Measurements from ENCODE around the gene KRTAP5-9.
"Not testable (repeated sequence)": the region's sequence is repeated elsewhere in the genome, so short reads cannot be mapped to it uniquely, and the experiment has no call there.

The KRTAP5-9 gene

DNA sequence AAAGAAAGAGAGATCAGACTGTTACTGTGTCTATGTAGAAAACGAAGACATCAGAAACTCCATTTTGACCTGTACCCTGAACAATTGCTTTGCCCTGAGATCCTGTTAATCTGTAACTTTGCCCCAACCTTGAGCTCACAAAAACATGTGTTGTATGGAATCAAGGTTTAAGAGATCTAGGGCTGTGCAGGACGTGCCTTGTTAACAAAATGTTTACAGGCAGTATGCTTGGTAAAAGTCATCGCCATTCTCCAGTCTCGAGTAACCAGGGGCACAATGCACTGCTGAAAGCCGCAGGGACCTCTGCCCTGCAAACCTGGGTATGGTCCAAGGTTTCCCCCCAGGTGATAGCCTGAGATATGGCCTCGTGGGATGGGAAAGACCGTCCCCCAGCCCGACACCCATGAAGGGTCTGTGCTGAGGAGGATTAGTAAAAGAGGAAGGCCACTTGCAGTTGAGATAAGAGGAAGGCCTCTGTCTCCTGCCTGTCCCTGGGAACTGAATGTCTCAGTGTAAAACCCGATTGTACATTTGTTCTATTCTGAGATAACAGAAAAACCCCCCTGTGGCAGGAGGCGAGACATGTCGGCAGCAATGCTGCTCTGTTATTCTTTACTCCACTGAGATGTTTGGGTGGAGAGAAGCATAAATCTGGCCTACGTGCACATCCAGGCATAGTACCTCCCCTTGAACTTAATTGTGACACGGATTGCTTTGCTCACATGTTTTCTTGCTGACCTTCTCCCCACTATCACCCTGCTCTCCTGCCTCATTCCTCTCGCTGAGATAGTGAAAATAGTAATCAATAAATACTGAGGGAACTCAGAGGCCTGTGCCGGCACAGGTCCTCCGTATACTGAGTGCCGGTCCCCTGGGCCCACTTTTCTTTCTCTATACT is 13.3 kb upstream of the KRTAP5-9 start:
- DNase-seq, result not testable (repeated sequence)

DNA sequence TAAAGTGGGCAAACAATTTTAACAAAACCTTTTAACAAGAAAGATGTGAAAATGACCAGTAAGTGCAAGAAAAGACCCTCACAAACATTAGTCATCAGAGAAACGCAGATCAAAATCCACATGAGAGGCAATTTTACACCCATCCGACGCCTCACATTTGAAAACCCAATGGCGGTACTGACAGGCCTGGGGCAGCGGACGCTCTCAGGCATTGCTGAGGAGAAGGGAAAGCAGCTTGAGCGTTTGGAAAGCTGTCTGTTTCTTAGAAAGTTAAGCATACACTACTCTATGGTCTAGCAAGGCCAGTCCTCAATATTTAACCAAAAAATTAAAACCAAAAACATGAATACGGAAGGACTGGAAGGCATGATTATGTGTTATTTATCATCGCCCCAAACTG is 12.4 kb upstream of the KRTAP5-9 start:
- no peak for DNase-seq

DNA sequence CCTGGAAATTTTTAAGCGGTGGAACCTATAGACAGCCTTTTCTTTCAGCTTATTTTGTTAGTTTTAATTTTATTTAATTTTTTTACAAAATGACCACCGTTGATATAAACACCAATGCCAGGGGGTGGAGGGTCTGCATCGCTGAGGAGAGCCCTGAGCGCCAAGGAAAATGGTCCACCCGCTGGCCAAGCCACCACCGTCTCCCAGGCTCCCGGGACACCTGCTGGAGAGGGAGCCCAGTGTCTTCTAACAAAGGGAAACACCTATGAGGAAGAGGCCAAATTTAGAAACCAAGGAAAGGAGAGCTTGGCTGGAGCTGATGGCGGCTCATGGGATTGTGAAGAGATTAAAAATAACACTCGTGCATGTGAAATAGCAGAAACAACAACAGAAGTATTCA is 10.7 kb upstream of the KRTAP5-9 start:
- no peak for DNase-seq

DNA sequence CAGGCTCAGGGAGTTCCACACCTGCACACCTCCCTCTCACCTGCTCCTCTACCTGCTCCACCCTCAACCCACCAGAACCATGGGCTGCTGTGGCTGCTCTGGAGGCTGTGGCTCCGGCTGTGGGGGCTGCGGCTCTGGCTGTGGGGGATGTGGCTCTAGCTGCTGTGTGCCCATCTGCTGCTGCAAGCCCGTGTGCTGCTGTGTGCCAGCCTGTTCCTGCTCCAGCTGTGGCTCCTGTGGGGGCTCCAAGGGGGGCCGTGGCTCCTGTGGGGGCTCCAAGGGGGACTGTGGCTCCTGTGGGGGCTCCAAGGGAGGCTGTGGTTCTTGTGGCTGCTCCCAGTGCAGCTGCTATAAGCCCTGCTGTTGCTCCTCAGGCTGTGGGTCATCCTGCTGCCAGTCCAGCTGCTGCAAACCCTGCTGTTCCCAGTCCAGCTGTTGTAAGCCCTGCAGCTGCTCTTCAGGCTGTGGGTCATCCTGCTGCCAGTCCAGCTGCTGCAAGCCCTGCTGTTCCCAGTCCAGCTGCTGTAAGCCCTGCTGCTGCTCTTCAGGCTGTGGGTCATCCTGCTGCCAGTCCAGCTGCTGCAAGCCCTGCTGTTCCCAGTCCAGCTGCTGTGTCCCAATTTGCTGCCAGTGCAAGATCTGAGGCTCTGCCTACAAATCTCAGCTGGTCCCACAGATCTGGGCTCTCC is 10.1 kb upstream of the KRTAP5-9 start, which contains the start of gene KRTAP5-8:
Gene KRTAP5-8, plus strand, starts transcription at position 49 of the 689 bp plus-strand sequence. Its CDS starts 31 bp downstream, at position 80.
- DNase-seq, result not testable (repeated sequence)

DNA sequence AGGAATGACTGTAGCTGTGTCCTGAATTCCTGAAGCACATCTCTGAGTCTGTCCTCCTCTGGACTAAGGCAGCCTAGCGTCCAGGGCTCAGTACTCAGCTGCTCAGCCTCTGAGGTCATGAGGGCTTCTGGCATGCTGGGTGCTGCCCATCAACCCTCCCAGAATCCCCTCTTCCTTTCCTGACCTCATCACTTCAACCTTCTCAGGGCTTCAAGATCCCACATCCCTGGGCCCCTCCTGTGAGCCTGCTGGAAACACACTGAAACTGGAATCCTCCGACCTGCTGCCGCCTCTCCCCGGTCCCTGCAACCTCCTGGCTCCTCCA is 9.6 kb upstream of the KRTAP5-9 start:
- no peak for DNase-seq

DNA sequence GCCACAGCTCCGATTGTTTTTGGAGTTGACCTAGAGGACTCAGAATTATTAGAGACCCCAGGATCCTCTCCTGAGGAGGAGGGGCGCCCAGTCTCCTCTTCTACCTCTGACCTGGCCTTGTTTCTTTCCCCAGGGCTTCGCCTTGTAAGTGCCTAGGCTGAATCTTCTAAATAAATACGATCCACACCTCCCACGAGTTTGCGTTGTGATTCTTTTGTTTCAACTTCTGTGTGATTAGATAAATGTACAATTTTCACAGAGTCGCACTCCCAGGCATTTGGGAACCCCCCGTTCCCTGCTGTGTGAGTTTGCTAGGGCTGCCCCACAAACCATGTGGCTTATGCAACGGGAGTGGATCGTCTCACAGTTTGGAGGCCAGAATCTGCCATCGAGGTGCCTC is 9.2 kb upstream of the KRTAP5-9 start:
- no peak for DNase-seq

DNA sequence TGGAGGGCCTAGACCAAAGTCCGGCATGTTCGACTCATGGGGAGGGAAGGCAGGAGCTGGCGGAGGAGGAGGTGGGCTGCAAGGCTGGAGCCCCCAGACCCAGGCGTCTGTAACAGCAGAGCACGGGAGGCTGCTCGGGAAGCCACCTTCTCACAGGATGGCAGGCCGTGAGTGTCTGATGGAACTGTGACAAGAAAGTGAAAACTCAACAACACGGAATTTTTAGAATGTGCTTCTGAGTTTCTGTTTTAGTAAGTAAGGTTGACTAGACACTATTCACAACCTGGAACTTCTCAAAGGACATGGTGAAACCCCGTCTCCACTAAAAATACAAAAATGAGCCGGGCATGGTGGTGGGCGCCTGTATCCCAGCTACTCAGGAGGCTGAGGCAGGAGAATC is 8.2 kb upstream of the KRTAP5-9 start:
- not testable (repeated sequence) for DNase-seq

DNA sequence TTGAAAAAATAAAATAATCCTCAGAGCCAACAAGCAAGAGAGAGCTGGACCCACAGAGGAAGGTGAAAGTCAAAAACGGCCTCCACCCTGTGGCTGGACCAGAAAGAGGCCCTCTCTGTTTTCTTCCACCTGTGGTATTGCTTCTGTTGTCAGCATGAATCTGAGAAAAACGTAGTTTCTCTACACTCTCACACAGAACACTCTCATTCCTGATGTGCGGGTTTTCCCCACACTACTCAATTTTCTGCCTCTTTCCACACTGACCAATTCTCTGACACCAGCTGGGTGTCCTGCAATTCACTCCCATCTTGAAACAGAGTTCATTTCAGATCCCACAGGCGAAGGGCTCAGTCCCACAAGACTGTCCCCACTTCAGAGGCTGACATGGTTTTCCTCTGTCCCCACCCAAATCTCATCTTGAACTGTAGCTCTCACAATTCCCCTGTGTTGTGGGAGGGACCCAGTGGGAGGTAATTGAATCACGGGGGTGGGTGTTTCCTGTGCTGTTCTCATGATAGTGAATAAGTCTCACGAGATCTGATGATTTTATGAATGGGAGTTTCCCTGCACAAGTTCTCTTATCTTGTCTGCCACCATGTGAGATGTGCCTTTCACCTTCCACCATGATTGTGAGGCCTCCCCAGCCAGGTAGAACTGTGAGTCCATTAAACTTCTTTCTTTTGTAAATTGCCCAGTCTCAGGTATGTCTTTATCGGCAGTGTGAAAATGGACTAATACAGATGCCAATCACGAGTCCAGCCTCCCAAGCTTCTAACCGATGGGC is 7.5 kb upstream of the KRTAP5-9 start:
- DNase-seq, result not testable (repeated sequence)

DNA sequence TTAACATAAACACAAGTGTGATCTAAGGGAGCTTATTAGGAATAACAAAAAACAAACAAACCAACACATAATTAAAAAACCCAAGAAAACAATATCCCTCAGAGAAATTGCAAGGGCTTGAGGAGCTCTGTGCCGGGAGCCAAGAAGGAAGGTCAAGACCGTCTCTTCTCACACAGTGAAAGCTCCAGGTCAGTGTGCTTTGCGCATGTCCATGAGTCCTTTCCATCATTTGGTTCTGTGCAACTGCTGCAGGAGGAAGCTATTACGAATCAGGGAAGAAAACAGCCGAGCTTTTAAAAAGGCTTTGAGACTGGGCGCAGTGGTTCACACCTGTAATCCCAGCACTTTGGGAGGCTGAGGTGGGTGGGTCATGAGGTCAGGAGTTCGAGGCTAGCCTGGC is 5.8 kb upstream of the KRTAP5-9 start:
- DNase-seq, result no peak

DNA sequence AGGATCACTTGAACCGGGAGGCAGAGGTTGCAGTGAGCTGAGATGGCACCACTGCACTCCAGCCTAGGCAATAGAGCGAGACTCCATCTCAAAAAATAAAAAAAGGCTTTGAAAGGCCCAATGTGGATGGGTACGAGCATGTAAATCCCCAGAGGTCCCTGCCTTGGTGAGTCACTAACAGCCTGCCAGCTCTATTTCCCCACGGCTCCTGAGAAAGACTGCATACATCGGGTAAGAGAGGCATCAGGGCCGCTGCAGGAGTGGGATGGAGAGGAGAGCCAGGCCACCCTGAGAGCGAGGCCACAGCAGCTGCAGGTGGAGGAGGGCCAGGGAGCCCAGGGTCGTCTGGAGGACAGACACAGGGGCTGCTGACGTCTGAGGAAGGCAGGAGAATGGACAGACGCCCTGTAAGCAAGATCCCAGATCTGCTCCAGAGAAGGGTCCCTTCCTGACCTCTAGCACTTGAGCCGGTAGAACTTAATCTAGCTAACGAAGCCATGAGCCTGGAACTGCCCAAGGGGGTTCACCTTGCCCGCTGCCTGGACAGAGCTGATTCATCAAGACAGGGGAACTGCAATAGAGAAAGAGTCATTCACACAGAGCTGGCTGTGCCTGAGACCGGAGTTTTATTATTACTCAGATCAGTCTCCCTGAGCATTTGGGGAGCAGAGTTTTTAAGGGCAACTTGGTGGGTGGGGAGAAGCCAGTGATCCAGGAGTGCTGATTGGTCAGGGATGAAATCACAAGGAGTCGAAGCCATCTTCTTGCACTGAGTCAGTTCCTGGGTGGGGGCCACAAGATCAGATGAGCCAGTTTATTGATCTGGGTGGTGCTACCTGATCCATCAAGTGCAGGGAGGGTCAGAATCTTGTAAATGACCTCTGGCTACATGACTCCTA is 5.1 kb upstream of the KRTAP5-9 start:
- DNase-seq, result no peak

DNA sequence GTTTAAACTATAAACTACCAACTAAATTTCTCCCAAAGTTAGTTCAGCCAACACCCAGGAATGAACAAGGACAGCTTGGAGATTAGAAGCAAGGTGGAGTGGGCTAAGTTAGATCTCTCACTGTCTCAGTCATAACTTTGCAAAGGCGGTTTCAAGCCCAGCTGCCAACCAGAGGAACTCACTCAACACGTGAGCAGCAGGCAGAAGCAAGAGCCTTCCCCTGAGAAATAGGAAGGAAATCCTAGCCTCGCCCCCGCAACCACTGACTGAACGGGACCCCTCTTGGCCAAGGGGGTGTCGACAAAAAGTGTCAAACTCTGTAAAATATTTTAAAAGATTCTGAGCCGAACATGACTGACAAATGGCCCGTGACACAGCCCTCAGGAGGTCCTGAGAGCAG is 4.4 kb upstream of the KRTAP5-9 start:
- DNase-seq, result no peak

DNA sequence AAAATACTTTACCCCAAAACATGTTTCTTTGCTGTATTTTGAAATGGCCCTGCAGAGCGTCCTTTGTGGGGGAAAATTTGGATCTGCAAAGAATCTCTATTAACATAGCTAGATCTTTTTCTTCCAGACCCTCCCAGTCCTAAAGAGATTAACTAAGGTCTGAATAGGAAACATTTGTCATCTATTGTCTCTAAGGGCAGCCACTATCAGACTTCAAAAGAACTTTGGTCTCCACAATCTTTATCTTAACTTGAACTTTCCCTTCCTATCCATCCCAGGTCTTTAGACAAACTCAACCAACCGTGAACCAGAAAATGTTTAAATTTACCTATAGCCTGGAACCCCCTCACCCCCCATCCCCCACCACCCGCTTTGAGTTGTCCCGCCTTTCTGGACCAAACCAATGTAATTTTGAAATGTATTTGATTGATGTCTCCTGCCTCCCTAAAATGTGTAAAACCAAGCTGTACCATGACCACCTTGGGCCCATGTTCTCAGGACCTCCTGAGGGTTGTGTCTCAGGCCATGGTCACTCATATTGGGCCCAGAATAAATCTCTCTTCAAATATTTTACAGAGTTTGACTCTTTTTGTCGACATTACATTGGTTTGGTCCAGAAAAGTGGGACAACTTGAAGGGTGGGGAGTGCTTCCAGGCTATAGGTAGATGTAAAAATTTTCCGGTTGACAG is 3.5 kb upstream of the KRTAP5-9 start:
- no peak for DNase-seq

DNA sequence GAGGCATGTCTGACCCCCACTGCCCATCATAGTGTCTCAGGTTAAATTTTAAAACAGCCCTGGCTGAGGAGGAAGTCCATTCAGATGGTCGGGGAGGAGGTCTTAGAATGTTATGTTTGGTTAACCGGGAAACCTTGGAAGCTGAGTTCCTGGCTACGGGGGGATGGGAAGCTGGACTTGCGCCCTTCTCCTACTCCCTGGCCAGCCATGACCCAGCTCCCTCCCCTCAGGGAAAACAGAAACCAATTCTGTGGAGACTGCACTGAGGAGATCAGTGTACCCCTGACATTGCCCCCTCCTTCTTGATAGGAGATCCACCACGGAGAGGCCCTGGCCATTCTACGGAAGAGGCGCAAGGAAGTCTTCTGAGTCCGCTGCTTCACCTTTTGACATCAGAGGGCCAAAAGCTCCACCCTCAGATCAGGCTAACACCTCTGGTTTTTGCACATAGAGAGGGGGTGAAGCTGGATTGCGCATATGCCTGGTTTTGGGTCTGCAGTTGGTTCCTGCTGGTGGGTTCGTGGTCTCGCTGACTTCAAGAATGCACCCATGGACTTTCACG is 2.7 kb upstream of the KRTAP5-9 start:
- no peak for DNase-seq

DNA sequence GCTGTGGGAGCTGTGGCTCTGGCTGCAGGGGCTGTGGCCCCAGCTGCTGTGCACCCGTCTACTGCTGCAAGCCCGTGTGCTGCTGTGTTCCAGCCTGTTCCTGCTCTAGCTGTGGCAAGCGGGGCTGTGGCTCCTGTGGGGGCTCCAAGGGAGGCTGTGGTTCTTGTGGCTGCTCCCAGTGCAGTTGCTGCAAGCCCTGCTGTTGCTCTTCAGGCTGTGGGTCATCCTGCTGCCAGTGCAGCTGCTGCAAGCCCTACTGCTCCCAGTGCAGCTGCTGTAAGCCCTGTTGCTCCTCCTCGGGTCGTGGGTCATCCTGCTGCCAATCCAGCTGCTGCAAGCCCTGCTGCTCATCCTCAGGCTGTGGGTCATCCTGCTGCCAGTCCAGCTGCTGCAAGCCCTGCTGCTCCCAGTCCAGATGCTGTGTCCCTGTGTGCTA is 514 bp downstream of the KRTAP5-9 start:
- DNase-seq, result no peak

DNA sequence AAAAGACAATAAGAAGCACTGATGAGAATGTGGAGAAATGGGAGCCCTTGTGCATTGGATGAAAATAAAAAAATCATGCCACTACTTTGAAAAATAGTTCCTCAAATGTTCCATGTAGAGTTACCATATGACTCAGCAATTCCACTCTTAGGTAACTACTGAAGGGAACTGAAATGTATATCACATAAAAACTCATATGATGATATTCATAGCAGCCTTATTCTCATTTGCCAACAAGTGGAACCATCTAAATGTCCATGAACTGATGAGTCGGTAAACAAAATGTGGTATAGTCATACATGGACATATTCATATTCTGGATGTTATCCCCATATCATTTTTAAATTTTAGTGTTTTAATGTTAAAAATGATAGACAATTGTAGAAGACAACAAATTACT is 3.5 kb downstream of the KRTAP5-9 start:
- DNase-seq, result no peak

DNA sequence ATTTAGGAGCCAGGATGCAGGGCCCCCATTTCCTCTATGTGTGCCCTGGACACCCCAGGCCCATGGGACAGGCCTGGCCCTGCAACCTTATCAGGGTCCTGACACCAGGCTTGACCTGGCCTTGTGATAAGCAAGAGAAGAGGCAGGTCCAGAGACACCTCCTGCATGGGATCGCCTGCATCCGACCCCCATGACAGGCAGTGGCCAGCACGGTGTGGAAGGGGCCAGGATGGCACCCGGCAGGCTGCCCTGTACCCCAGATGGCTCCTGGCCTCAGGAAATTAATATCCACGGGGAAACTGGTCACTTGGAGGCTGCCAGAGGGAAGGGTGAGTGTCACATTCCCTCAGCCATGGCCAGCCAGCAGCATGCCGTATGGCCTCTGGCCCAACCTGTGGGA is 6.8 kb downstream of the KRTAP5-9 start:
- no peak for DNase-seq

DNA sequence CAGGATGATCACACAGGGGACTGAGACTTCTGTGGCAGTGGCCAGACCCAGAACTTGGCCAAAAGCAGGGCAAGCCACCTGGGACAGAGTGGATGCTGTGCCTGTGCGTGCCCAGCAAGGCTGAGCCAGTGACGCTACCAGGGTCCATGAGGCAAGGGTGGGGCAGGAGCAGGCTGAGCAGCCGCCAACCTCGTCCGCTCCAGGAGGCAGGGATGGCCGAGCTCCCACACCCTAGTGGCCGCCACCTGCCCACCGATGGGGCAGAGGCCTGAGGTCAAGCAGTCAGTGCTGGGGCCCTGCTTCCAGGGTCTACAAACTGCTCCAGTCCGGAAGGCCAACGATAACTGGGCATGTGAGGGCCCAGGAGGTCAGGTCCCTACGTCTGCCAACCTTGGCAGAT is 7.3 kb downstream of the KRTAP5-9 start:
- DNase-seq, result no peak

DNA sequence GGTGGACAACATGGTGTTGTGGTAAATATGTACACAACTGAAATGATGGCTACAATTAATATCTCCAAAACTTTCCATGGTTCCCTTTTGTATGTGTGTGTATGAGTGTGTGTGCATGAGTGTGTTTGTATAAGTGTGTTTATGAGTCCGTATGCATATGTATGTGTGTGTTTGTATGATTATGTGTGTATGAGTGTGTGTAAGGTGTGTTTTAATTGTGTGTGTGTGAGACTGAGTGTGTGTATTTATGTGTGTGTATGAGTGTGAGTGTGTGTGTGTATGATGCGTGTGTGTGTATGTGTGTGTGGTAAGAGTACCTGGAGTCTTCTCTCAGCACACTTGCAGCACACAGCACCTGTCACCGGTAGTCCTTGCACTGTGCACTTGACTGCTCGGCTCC is 7.8 kb downstream of the KRTAP5-9 start:
- no peak for DNase-seq

DNA sequence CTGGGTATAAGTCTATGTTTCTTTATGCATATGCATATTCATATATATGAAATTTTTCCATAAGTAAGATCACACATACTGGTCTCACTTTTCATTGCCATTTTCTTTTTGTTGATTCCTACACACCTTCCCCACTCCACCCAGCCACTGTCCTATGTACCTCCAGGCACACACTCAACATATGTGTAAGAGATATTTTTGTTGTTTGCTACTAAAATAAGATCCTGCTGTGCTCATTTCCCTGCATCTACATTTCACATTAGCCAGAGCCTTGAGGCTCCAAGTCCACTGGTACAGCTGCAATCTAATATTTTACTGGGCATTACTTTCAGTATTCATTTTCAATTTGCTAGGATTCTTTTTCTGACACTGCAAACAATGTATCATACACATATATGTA is 9.0 kb downstream of the KRTAP5-9 start:
- DNase-seq, result no peak

DNA sequence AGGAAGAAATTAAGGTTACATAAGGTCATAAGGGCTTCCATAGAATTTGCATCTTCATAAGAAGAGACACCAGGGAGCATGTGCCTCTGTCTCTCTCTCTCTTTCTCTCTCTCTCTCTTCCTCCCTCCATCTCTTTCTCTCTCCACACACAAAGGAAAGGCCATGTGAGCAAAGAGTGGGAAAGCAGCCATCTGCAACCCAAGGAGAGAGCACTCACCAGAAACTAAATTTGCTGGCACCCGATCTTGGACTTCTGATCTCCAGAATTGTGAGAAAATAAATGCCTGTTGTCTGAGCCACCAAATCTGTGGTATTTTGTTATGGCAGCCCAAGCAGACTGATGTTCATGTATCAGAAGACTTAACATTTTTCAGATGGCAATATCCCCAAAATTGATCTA is 10.8 kb downstream of the KRTAP5-9 start:
- no peak for DNase-seq

DNA sequence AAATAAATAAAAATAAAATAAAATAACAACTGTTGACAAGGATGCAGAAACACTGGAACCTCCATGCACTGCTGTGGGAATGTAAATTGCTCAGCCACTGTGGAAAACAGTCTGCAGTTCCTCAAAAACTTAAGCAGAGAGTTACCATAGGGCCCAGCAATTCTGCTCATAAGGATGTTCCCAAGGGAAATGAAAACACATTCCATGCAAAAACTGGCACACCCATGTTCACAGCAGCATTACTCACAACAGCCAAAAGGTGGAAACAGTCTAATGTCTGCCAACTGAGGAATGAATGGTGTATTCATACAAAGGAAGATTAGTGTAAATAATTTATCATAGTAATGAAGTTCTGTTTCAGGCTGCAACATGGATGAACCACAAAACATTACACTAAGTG is 13.9 kb downstream of the KRTAP5-9 start:
- no peak for DNase-seq

Data from T1000 (cell line).